GM19035 (cell line): ENCODE results near the gene CASZ1.

ENCODE experiments used
- ATAC-seq: cut with Tn5 transposase; IDR thresholded peaks from one replicate; pipeline ENCODE4 v1.9.1; 2021; ENCODE audit not compliant: unreplicated experiment

CASZ1 gene

GRCh38 chr1:10640843-10641553 lies 155.4 kb downstream of the CASZ1 start:
- no peak for ATAC-seq

DNA sequence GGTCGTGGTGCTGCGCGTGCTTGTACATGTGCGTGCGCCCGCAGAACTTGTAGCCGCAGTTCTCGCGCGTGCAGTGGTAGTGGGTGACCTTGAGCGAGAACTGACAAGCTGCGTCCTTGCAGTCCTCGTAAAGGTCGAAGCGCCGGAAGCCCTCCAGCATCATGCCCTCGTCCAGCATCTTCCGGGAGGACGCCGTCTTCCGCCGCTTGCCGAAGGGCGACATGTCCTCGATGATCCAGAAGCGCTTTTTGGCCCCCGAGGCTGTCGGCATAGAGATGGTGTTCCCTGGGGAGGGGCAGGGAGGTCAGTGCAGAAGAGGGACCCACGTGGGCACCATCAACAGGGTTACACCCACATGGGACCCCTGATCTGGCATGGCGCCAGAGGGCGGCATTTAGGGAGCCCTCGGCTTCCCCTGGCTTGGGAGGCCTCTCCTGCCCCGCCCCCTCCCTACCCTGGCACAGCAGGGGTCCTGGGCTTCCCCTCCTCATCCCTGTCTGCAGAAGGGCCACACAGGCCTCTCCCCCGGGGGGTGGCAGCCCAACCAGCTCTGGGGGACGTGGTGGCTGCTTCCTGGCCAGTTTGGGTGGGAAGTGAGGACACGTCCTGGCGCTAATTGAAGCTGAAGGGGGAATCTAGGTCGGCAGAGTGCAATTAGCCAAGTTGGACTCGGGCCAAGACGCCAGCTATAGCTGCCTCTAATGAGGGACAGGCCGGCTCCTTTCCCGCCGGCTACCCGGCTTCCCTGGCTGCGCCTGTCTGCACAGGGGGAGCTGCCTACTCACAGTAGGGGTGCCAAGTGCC lies 156.5 kb downstream of the CASZ1 start:
- no peak for ATAC-seq

DNA sequence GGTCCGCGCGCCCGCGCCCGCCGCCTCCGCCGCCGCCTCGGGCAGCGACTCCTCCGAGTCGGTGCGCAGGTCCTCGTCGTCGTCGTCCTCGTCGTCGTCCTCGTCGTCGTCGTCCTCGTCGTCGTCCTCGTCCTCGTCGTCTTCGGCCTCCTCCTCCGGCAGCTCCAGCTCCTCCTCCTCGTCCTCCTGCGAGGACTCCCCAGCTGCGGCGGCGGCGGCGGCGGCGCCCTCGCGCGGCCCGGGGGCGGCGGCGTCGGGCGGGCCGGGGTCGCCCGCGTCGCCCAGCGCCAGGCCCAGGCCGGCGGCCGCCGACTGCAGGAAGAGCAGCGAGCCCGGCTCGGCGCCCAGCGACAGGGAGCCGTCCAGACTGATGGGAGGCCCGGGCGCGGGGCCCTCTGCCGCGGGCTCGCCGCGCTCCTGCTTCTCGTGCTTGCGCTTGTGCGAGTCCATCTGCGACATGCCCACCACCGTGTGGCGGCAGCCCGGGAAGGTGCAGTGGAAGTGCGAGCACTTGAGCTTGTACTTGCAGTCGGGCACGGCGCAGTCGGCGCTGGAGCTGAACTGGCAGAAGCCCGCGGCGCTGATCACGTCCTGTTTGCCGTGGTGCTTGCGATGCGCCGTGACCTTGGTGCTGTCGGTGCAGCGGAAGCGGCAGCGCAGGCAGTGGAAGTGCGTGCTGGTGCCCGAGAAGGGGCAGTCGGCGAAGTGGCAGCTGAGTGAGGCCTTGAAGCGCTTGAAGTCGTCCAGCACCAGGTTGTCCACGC lies 157.3 kb downstream of the CASZ1 start:
- no peak for ATAC-seq

- no peak for ATAC-seq
Observed at GRCh38 chr1:10638559-10639005, 157.9 kb downstream of the CASZ1 start.

DNA sequence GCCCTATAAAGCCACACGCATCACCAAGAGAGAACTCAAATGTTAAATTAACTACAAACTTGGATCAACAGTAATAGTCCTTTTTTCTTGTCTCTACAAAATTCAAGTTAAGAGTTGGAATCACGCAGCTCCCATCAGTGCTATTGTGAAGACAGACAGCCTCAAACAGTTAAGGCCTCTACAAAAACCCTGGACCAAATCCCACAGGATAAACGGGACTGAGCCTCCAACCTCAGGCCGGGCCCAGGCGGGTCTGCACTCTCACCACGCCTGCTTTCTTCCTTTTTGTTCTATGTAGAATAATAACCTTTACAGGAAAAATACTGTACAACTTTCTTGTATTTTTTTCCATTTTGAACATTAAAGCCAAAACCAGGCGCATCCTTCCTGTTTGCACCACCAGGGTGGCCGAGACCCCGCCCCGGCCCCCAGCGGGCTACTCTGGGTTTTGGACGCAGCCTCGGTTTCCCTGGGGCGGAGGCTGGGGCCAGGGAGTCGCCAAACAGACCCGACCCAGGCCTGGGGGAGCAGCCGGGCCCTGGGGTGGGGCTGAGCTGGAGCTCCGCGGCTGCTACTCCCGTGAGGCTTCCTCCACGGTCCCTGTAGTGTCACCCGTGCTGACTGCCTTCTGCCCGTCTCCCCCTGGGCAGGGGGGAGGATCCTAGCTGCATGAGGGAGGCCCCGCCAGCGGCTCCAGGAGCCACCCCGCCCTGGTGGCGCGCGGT lies 158.4 kb downstream of the CASZ1 start:
- no peak for ATAC-seq

GRCh38 chr1:10637400-10637799 lies 159.0 kb downstream of the CASZ1 start:
- no peak for ATAC-seq

GRCh38 chr1:10635992-10636391 lies 160.5 kb downstream of the CASZ1 start:
- no peak for ATAC-seq

DNA sequence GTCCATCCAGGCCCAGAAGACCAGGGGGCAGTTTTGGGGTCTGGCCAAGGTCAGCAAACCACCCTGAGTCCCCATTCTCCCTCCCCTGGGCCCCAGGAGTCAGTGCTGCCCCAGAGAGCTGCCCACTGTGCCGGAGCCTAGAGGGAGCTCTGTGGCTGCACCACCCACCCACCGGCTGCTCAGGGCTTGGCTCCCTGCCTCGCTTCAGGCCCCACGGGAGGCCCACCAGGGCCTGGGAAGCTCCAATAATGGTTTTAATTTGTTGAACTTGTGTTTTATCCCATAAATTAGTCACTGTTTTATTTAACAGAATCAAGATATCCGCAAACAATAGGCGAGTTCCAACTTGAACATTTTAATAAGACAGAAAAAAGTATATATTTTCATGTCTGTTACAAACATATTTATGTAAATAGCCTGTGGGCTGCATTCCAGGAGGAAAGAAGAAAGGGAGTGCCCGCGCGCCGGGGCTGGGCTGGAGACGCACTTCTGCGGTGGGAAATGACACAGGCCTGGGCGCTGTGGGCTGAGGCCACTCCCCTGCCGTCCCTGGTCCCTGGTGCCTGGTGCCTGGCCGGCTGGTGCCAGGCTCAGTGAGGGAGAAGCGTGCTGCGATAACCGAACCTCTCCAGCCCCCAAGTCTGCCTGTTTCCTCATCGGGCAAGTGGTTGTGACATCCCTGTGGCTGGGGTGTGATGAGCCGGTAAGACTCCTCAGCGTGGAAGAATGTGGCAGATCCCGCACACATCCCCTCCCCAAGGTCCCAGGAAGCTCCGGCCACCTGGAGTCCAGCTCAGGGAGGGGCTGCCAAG lies 161.2 kb downstream of the CASZ1 start:
- no peak for ATAC-seq

GRCh38 chr1:10634428-10635084 lies 161.9 kb downstream of the CASZ1 start:
- no peak for ATAC-seq

GRCh38 chr1:10634075-10634427 lies 162.4 kb downstream of the CASZ1 start:
- ATAC-seq: no peak

- ATAC-seq: no peak
Observed at GRCh38 chr1:10633416-10633815, 163.0 kb downstream of the CASZ1 start.

DNA sequence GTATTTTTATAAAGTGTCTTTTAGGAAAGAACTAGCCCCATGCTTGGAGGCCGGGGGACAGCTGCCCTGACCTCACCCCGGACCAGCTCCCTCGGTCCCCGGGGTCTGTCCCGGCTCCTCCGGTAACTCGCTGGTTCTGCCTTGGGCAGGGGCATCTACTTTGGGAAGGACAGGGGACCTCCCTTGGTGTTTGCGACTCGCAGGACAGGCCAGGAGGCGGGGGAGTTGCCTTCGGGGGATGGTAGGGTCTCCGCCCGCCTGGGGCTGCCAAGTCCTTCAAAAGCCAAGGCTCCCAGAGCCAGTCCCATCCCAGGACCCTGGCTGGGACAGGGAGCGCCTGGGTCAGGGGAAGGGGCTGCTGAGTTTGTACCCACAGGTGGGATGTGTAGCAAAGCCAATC lies 163.8 kb downstream of the CASZ1 start:
- ATAC-seq: no peak

- no peak for ATAC-seq
Observed at GRCh38 chr1:10631811-10632593, 164.4 kb downstream of the CASZ1 start.

DNA sequence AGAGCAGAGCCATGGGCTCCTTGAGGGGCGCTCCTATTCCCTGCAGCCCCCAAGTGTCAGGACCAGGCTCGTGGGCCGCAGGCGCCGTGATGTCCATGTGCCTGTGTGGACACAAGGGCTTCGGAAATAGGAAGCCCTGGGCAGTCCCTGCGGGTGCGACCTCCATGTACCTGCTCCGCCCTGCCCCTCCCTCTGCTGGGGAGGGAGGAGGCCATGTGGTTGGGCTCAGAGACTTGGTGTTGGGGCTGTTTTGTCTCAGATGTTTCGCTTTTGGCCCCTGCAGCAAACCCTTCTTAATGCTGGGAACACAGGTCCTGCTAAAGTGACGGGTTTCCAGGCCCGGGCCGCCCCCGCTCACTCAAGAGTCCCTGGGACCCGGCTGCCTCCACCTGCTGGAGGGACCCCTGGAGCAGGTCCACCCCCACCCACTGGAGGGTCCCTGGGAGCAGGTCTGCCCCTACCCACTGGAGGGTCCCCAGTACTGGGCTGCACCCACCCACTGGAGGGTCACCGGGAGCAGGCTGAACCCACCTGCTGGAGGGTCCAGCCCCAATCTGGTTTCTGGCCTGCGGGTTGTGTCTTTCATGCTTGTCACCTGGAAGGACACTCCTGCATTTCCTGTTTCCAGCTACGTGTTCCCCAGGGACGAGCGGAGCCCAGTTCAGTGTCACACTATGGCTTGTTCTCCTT lies 165.2 kb downstream of the CASZ1 start:
- no peak for ATAC-seq

DNA sequence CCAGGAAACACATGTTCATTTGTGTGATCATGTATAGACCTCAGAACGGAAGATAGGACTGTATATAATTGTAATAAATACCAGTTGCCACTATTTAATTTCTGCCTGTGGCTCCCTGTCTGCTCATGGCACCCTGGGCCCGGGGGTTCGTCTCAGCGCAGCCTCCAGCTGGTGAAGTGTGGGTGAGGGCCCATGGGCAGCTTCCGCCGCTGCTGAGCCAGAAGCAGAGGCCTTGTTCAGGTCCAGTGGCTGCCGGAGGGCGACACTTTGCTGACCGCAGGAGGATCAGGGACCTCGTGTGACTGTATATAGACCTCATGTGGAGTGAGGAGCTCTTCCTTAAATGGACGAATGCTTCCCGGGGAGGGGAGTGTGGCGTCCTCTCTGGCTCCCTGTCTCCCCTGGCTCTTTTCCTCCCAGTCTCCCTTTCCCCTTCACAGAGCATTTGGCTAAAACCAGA lies 165.8 kb downstream of the CASZ1 start:
- ATAC-seq: no peak

DNA sequence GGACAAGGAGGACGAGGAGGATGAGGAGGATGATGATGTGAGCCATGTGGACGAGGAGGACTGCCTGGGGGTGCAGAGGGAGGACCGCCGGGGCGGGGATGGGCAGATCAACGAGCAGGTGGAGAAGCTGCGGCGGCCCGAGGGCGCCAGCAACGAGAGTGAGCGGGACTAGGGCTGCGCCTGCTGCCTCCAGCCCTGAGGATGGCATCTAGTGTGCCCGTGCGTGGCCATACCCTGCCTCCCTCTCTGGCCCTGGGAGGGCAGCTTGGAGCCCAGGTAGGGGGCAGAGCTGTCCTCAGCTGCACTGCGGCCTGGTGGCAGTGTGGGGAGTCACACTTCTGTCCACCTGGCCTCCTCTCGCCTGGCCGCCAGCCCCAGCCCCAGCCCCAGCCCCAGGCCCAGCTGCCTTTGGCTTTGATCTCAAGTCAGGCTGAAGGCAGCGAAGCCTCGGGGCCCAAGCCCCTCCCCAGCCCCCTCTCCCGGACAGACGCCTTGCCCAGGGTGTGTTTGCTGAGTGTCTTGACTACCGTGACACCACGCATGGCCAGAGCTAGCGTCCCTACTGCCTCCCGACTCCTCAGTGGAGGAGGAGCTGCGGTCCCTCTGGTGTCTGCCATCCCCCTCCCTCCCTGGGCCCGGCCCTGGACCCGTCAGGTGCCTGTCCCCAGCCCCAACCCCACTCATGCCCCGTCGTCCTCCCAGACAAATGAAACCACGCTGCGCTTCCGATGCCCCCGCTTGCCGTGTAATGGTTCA lies 166.5 kb downstream of the CASZ1 start:
- ATAC-seq: no peak

- no peak for ATAC-seq
Observed at GRCh38 chr1:10629091-10629815, 167.2 kb downstream of the CASZ1 start.
